ENCODE data around the gene TMEM190. TPM values are rescaled to one million over a fixed set of nuclear protein-coding genes. Genes with fewer than 3 reads are reported as not detected.
"Not testable (repeated sequence)": the region's sequence is repeated elsewhere in the genome, so short reads cannot be mapped to it uniquely, and the experiment has no call there.

The TMEM190 gene
- total RNA-seq, 1 experiment from 2014 or later = not detected

GRCh38 chr19:55419103-55419502 lies 42.5 kb downstream of the TMEM190 start:
- no peak for DNase-seq (ENCODE audit: low read depth)

- no peak for DNase-seq (ENCODE audit: low read depth)
Measured at GRCh38 chr19:55419624-55420236, 43.1 kb downstream of the TMEM190 start.

- not testable (repeated sequence) for DNase-seq (ENCODE audit: low read depth)
Measured at GRCh38 chr19:55421281-55421680, 44.7 kb downstream of the TMEM190 start.

- DNase-seq (ENCODE audit: low read depth) = no peak
Measured at GRCh38 chr19:55423225-55424005, 46.8 kb downstream of the TMEM190 start.

- no peak for DNase-seq (ENCODE audit: low read depth)
Measured at GRCh38 chr19:55424518-55424917, 47.9 kb downstream of the TMEM190 start.

- no peak for DNase-seq (ENCODE audit: low read depth)
Measured at GRCh38 chr19:55426042-55426441, 49.4 kb downstream of the TMEM190 start.

Other genes starting within 250 kb of the TMEM190 start
- 52.6 and 73.4 TPM in 2 replicates for gene TNNT1, start 227.6 kb upstream of the TMEM190 start, total RNA-seq (2014; rRNA removed)
- gene TNNI3, start 219.1 kb upstream of the TMEM190 start, total RNA-seq (2014; rRNA removed) = 0.26 and 0.92 TPM in 2 replicates
- gene DNAAF3, start 210.2 kb upstream of the TMEM190 start, total RNA-seq (2014; rRNA removed) = 0.90 and 1.3 TPM in 2 replicates
- not detected in 2 replicates for gene SYT5, start 196.5 kb upstream of the TMEM190 start, total RNA-seq (2014; rRNA removed)
- 0.19 and 0.29 TPM in 2 replicates for gene PTPRH, start 167.3 kb upstream of the TMEM190 start, total RNA-seq (2014; rRNA removed)
- gene TMEM86B, start 148.1 kb upstream of the TMEM190 start, total RNA-seq (2014; rRNA removed) = 0.98 and 1.5 TPM in 2 replicates
- 57.1 and 61.4 TPM in 2 replicates for gene PPP6R1, start 117.8 kb upstream of the TMEM190 start, total RNA-seq (2014; rRNA removed)
- 45.7 and 49.8 TPM in 2 replicates for gene HSPBP1, start 96.7 kb upstream of the TMEM190 start, total RNA-seq (2014; rRNA removed)
- 5.7 and 10.8 TPM in 2 replicates for gene BRSK1, start 92.8 kb upstream of the TMEM190 start, total RNA-seq (2014; rRNA removed)
- not detected in 2 replicates for gene TMEM150B, start 51.5 kb upstream of the TMEM190 start, total RNA-seq (2014; rRNA removed)
- gene KMT5C, start 37.0 kb upstream of the TMEM190 start, total RNA-seq (2014; rRNA removed) = 14.8 and 16.9 TPM in 2 replicates
- gene COX6B2, start 22.1 kb upstream of the TMEM190 start, total RNA-seq (2014; rRNA removed) = not detected in 2 replicates
- not detected in 2 replicates for gene GARIN5B, start 13.6 kb upstream of the TMEM190 start, total RNA-seq (2014; rRNA removed)
- gene IL11, start 6.4 kb upstream of the TMEM190 start, total RNA-seq (2014; rRNA removed) = 1.7 and 2.1 TPM in 2 replicates
- 0.32 TPM in 1 of 2 replicates, not detected in the other for gene TMEM238, start 7.5 kb downstream of the TMEM190 start, total RNA-seq (2014; rRNA removed)
- 306 and 535 TPM in 2 replicates for gene RPL28, start 9.1 kb downstream of the TMEM190 start, total RNA-seq (2014; rRNA removed)
- gene UBE2S, start 31.0 kb downstream of the TMEM190 start, total RNA-seq (2014; rRNA removed) = 254 and 267 TPM in 2 replicates
- 0.06 TPM in 1 of 2 replicates, not detected in the other for gene SHISA7, start 66.5 kb downstream of the TMEM190 start, total RNA-seq (2014; rRNA removed)
- gene ISOC2, start 84.8 kb downstream of the TMEM190 start, total RNA-seq (2014; rRNA removed) = 89.8 and 90.2 TPM in 2 replicates
- not detected in 2 replicates for gene C19orf85, start 87.9 kb downstream of the TMEM190 start, total RNA-seq (2014; rRNA removed)
- 2.7 and 9.2 TPM in 2 replicates for gene ZNF628, start 99.8 kb downstream of the TMEM190 start, total RNA-seq (2014; rRNA removed)
- gene NAT14, start 108.4 kb downstream of the TMEM190 start, total RNA-seq (2014; rRNA removed) = 23.7 and 25.8 TPM in 2 replicates
- 0.34 and 0.45 TPM in 2 replicates for gene SSC5D, start 111.6 kb downstream of the TMEM190 start, total RNA-seq (2014; rRNA removed)
- 0.71 and 1.5 TPM in 2 replicates for gene SBK2, start 160.3 kb downstream of the TMEM190 start, total RNA-seq (2014; rRNA removed)
- gene SBK3, start 168.7 kb downstream of the TMEM190 start, total RNA-seq (2014; rRNA removed) = 0.17 and 0.26 TPM in 2 replicates
- gene ZNF579, start 204.0 kb downstream of the TMEM190 start, total RNA-seq (2014; rRNA removed) = 7.3 and 7.7 TPM in 2 replicates
- gene FIZ1, start 222.7 kb downstream of the TMEM190 start, total RNA-seq (2014; rRNA removed) = 4.7 and 7.4 TPM in 2 replicates
- gene ZNF524, start 223.5 kb downstream of the TMEM190 start, total RNA-seq (2014; rRNA removed) = 13.4 and 14.0 TPM in 2 replicates
- gene ZNF865, start 228.8 kb downstream of the TMEM190 start, total RNA-seq (2014; rRNA removed) = 2.2 and 3.0 TPM in 2 replicates
- gene ZNF784, start 247.7 kb downstream of the TMEM190 start, total RNA-seq (2014; rRNA removed) = 3.3 and 5.5 TPM in 2 replicates